GM12878 (cell line): ENCODE results near the gene KLHL24. TPM values are rescaled to one million over a fixed set of nuclear protein-coding genes. Genes with fewer than 3 reads are reported as not detected.

Experiments
- ASH2L ChIP-seq: fragments of 300-600, 200-600 bp; sonication (generic); IDR thresholded peaks from 2 replicates; pipeline ENCODE4 v1.6.1; 2017; ENCODE audit warnings: low read depth, mild to moderate bottlenecking, borderline replicate concordance
- CHD2 ChIP-seq: IDR thresholded peaks from 2 replicates; pipeline ENCODE4 v1.6.1; 2011; ENCODE audit warnings: low read depth, low read length, improper control_type of control experiment, borderline replicate concordance
- EZH2 ChIP-seq: IDR thresholded peaks from 2 replicates; pipeline ENCODE4 v1.6.1; 2012; ENCODE audit warnings: low read depth, mild to moderate bottlenecking, control low read depth, inconsistent platforms, low read length, borderline replicate concordance; ENCODE audit not compliant: control insufficient read depth
- HDGF ChIP-seq: fragments of 450-650 bp; IDR thresholded peaks from 2 replicates; pipeline ENCODE4 v1.6.1; 2016; ENCODE audit warnings: antibody characterized with exemption
- IKZF1 ChIP-seq: fragments of 450-650 bp; conservative IDR thresholded peaks from 2 replicates; pipeline ENCODE4 v1.6.1; 2017; ENCODE audit warnings: antibody characterized with exemption, mild to moderate bottlenecking
- MTA2 ChIP-seq: fragments of 450-650 bp; IDR thresholded peaks from 2 replicates; pipeline ENCODE4 v1.6.1; 2016; ENCODE audit warnings: low read depth, mild to moderate bottlenecking, moderate library complexity
- NR2C1 ChIP-seq: fragments of 450-650 bp; IDR thresholded peaks from 2 replicates; pipeline ENCODE4 v1.6.1; 2017; ENCODE audit warnings: antibody characterized with exemption, mild to moderate bottlenecking, moderate library complexity
- NR2C2 ChIP-seq: IDR thresholded peaks from 2 replicates; pipeline ENCODE4 v1.6.1; 2011; ENCODE audit warnings: borderline replicate concordance, low read depth; ENCODE audit not compliant: control insufficient read depth, insufficient read length
- YY1 ChIP-seq: IDR thresholded peaks from 2 replicates; pipeline ENCODE4 v1.6.1; 2011; ENCODE audit warnings: low read depth, mild to moderate bottlenecking, low read length
- polyA plus RNA-seq, 11 experiments: library from polyadenylated mRNA; depleted of rRNA in 4 of 11; unstranded in 6 of 11; stranded (reverse) in 5 of 11; fragments of >200 nt; fragmentation: Nextera tagmentation in 4 of 11; fragmentation: Illumina TruSeq in 1 of 11; extraction: Ambion mirVana in 4 of 11; extraction: Trizol in 1 of 11; gene quantifications; 1 replicate in 1 of 11; 2 replicates in 10 of 11; pipeline versions ENCODE4 v1.2.1 to v1.2.3, GENCODE V29; 2011 to 2016; ENCODE audit warnings: inconsistent platforms in 2 of 11, missing spikeins in 2 of 11, low read depth in 1 of 11
- total RNA-seq, 4 experiments: library from RNA; depleted of rRNA in 3 of 4; stranded (reverse); fragments of >200 nt in 3 of 4; fragmentation: Illumina TruSeq in 1 of 4; extraction: Trizol in 1 of 4; gene quantifications; 2 replicates each; pipeline versions ENCODE4 v1.2.1 to v1.2.3, GENCODE V29; 2013 to 2021
- TF ChIP-seq, protein P1 (sequence below): IDR thresholded peaks from 2 replicates; pipeline ENCODE4 v1.6.1; 2012; ENCODE audit warnings: low read length, inconsistent platforms
- TF ChIP-seq, protein P2 (sequence below): fragments of 450-650 bp; IDR thresholded peaks from 2 replicates; pipeline ENCODE4 v1.6.1; 2018; ENCODE audit warnings: mild to moderate bottlenecking, low read depth, moderate library complexity; ENCODE audit not compliant: partially characterized antibody
- TF ChIP-seq, protein P3 (sequence below), 3 experiments: IDR thresholded peaks in 2 of 3; conservative IDR thresholded peaks in 1 of 3; 2 replicates each; pipeline ENCODE4 v1.5.1; 2011; ENCODE audit warnings: low read depth in 3 of 3, low read length in 3 of 3, mild to moderate bottlenecking in 3 of 3, control low read depth in 2 of 3, moderate library complexity in 2 of 3, inconsistent platforms in 1 of 3, mixed read lengths in 1 of 3; ENCODE audit not compliant: control insufficient read depth in 2 of 3, insufficient read depth in 1 of 3; ENCODE audit errors: extremely low read depth in 1 of 3
- TF ChIP-seq, protein P4 (sequence below): IDR thresholded peaks from 2 replicates; pipeline ENCODE4 v1.6.1; 2011; ENCODE audit warnings: borderline replicate concordance, low read depth, mild to moderate bottlenecking, moderate library complexity, mixed read lengths, low read length; ENCODE audit not compliant: insufficient read depth; ENCODE audit errors: extremely low read length
- TF ChIP-seq, protein P5 (sequence below): fragments of 450-650 bp; IDR thresholded peaks from 2 replicates; pipeline ENCODE4 v1.6.1; 2016; ENCODE audit warnings: mild to moderate bottlenecking, moderate library complexity, borderline replicate concordance
- TF ChIP-seq, protein P6 (sequence below): IDR thresholded peaks from 2 replicates; pipeline ENCODE4 v1.6.1; 2012; ENCODE audit warnings: low read depth, low read length, improper control_type of control experiment

Gene KLHL24
- total and polyA plus RNA-seq, 10 of the 15 experiments (the other 5 are each of a cell fraction or from before 2014, with no cell fraction given): 0.91 to 24.3 (median 5.3) TPM

DNA sequence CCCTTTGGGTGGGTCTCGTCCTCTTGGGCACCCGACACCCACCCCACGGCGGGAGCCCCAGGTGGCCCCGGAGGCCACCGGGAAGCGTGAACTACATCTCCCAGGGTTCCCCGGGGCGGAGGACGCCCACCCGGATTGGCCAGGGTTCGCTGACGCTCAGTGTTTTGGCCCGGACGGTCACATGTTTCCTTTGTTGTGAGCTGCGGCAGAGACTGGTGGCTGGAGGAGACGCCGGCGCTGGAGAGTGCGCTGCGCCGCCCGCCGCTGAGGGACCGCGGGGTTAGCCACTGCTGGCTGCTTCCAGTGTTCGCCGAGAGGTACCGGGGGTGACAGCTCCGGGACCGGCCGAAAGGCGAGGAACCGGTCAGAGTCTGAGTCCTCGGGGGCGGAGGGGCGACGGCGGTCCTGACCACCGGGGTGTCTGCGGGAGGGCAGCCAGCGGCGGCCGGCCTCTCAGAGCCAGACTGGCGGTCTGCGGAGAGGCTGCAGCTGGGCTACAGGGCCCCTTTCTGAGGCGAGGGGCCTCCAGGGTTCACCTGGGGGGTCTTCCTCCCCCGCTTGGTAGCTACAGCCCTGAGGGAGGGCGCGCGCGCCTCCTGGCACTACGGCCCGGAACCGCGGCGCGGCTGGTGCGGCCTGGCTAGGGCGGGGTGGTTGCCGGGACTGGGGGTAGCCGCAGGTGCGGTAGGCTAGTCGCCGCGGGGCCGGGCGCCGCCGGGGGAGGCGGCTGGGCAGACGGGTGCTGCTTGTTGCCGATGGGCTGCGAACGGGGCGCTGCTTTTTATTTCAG, at the start of gene KLHL24 (continued):
- peak; percentile 77 for TF ChIP-seq IKZF1
- TF ChIP-seq HDGF: no peak
- TF ChIP-seq, protein P1, sequence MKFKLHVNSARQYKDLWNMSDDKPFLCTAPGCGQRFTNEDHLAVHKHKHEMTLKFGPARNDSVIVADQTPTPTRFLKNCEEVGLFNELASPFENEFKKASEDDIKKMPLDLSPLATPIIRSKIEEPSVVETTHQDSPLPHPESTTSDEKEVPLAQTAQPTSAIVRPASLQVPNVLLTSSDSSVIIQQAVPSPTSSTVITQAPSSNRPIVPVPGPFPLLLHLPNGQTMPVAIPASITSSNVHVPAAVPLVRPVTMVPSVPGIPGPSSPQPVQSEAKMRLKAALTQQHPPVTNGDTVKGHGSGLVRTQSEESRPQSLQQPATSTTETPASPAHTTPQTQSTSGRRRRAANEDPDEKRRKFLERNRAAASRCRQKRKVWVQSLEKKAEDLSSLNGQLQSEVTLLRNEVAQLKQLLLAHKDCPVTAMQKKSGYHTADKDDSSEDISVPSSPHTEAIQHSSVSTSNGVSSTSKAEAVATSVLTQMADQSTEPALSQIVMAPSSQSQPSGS: no peak
- TF ChIP-seq, protein P2, sequence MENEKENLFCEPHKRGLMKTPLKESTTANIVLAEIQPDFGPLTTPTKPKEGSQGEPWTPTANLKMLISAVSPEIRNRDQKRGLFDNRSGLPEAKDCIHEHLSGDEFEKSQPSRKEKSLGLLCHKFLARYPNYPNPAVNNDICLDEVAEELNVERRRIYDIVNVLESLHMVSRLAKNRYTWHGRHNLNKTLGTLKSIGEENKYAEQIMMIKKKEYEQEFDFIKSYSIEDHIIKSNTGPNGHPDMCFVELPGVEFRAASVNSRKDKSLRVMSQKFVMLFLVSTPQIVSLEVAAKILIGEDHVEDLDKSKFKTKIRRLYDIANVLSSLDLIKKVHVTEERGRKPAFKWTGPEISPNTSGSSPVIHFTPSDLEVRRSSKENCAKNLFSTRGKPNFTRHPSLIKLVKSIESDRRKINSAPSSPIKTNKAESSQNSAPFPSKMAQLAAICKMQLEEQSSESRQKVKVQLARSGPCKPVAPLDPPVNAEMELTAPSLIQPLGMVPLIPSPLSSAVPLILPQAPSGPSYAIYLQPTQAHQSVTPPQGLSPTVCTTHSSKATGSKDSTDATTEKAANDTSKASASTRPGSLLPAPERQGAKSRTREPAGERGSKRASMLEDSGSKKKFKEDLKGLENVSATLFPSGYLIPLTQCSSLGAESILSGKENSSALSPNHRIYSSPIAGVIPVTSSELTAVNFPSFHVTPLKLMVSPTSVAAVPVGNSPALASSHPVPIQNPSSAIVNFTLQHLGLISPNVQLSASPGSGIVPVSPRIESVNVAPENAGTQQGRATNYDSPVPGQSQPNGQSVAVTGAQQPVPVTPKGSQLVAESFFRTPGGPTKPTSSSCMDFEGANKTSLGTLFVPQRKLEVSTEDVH: peak; percentile 31
- no peak for TF ChIP-seq EZH2
- TF ChIP-seq NR2C1: peak; percentile 49; the same call in 1 of the 2 replicates
- TF ChIP-seq YY1: peak; percentile 58; the same call in 1 of the 2 replicates
- TF ChIP-seq, protein P3, sequence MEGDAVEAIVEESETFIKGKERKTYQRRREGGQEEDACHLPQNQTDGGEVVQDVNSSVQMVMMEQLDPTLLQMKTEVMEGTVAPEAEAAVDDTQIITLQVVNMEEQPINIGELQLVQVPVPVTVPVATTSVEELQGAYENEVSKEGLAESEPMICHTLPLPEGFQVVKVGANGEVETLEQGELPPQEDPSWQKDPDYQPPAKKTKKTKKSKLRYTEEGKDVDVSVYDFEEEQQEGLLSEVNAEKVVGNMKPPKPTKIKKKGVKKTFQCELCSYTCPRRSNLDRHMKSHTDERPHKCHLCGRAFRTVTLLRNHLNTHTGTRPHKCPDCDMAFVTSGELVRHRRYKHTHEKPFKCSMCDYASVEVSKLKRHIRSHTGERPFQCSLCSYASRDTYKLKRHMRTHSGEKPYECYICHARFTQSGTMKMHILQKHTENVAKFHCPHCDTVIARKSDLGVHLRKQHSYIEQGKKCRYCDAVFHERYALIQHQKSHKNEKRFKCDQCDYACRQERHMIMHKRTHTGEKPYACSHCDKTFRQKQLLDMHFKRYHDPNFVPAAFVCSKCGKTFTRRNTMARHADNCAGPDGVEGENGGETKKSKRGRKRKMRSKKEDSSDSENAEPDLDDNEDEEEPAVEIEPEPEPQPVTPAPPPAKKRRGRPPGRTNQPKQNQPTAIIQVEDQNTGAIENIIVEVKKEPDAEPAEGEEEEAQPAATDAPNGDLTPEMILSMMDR (IDR thresholded peaks at IDR 0.05 in 2 of 3, conservative IDR thresholded peaks at IDR 0.05 in 1 of 3; ENCODE audit: control insufficient read depth in 2 of 3, extremely low read depth in 1 of 3, insufficient read depth in 1 of 3, low read depth in 3 of 3, low read length in 3 of 3): 0 out of 6 replicates have a peak, but pooled peaks of 1 of the 3 experiments have one; percentile 5
- TF ChIP-seq, protein P4, sequence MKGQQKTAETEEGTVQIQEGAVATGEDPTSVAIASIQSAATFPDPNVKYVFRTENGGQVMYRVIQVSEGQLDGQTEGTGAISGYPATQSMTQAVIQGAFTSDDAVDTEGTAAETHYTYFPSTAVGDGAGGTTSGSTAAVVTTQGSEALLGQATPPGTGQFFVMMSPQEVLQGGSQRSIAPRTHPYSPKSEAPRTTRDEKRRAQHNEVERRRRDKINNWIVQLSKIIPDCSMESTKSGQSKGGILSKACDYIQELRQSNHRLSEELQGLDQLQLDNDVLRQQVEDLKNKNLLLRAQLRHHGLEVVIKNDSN: peak; percentile 74
- TF ChIP-seq, protein P5, sequence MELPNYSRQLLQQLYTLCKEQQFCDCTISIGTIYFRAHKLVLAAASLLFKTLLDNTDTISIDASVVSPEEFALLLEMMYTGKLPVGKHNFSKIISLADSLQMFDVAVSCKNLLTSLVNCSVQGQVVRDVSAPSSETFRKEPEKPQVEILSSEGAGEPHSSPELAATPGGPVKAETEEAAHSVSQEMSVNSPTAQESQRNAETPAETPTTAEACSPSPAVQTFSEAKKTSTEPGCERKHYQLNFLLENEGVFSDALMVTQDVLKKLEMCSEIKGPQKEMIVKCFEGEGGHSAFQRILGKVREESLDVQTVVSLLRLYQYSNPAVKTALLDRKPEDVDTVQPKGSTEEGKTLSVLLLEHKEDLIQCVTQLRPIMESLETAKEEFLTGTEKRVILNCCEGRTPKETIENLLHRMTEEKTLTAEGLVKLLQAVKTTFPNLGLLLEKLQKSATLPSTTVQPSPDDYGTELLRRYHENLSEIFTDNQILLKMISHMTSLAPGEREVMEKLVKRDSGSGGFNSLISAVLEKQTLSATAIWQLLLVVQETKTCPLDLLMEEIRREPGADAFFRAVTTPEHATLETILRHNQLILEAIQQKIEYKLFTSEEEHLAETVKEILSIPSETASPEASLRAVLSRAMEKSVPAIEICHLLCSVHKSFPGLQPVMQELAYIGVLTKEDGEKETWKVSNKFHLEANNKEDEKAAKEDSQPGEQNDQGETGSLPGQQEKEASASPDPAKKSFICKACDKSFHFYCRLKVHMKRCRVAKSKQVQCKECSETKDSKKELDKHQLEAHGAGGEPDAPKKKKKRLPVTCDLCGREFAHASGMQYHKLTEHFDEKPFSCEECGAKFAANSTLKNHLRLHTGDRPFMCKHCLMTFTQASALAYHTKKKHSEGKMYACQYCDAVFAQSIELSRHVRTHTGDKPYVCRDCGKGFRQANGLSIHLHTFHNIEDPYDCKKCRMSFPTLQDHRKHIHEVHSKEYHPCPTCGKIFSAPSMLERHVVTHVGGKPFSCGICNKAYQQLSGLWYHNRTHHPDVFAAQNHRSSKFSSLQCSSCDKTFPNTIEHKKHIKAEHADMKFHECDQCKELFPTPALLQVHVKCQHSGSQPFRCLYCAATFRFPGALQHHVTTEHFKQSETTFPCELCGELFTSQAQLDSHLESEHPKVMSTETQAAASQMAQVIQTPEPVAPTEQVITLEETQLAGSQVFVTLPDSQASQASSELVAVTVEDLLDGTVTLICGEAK: 0 out of 2 replicates have a peak, but pooled peaks have one; percentile 17
- TF ChIP-seq NR2C2: no peak
- TF ChIP-seq MTA2: no peak
- TF ChIP-seq, protein P6, sequence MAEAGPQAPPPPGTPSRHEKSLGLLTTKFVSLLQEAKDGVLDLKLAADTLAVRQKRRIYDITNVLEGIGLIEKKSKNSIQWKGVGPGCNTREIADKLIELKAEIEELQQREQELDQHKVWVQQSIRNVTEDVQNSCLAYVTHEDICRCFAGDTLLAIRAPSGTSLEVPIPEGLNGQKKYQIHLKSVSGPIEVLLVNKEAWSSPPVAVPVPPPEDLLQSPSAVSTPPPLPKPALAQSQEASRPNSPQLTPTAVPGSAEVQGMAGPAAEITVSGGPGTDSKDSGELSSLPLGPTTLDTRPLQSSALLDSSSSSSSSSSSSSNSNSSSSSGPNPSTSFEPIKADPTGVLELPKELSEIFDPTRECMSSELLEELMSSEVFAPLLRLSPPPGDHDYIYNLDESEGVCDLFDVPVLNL: no peak
- TF ChIP-seq ASH2L: no peak
- peak; percentile 42; the same call in 1 of the 2 replicates for TF ChIP-seq CHD2
